ENCODE measurements around the gene PRMT7. TPM values are rescaled to one million over a fixed set of nuclear protein-coding genes. Genes with fewer than 3 reads are reported as not detected.

Gene PRMT7
- total and polyA plus RNA-seq, 2 experiments from 2014 or later: 56.6 to 110 TPM

GRCh38 chr16:68328860-68329390, 18.1 kb downstream of the PRMT7 start:
- Histone ChIP-seq H3K4me3 (no peak overlapping the region), H3K4me1 (ENCODE audit: low read depth) (peaks cover 12% of the 10 kb centered on the region), H3K27ac (no peak overlapping the region), H3K36me3 (peaks cover 9% of the 10 kb centered on the region), H3K9me3 (ENCODE audit: low read depth) (no peaks in the 10 kb centered on the region), H3K27me3 (no peaks in the 10 kb centered on the region)
- DNase-seq (ENCODE audit: low read depth in 1 of 2, low spot score in 1 of 2): no peak
- no peak for TF ChIP-seq CTCF (IDR thresholded peaks at IDR 0.05; ENCODE audit: low read depth, low read length)

- no peak for DNase-seq (ENCODE audit: low read depth in 1 of 2, low spot score in 1 of 2)
- Histone ChIP-seq H3K4me3 (no peak overlapping the region), H3K4me1 (ENCODE audit: low read depth) (peaks cover 12% of the 10 kb centered on the region), H3K36me3 (no peaks in the 10 kb centered on the region), H3K9me3 (ENCODE audit: low read depth) (no peaks in the 10 kb centered on the region), H3K27me3 (no peaks in the 10 kb centered on the region), H3K27ac (peak overlapping the region; percentile 83)
- no peak for TF ChIP-seq CTCF (IDR thresholded peaks at IDR 0.05; ENCODE audit: low read depth, low read length)
These were observed 21.1 kb downstream of the PRMT7 start for GRCh38 chr16:68331879-68332410.

GRCh38 chr16:68332411-68333121, 21.7 kb downstream of the PRMT7 start:
- no peaks in the 10 kb centered on the region for H3K9me3 ChIP-seq (ENCODE audit: low read depth)
- TF ChIP-seq CTCF (IDR thresholded peaks at IDR 0.05; ENCODE audit: low read depth, low read length): no peak
- peaks cover 12% of the 10 kb centered on the region for H3K4me1 ChIP-seq (ENCODE audit: low read depth)
- H3K4me3 ChIP-seq: no peak overlapping the region
- H3K27ac ChIP-seq: peak overlapping the region; percentile 83
- no peaks in the 10 kb centered on the region for H3K27me3 ChIP-seq
- DNase-seq (ENCODE audit: low read depth in 1 of 2, low spot score in 1 of 2): peak; percentile 14 to 52
- peaks cover 2% of the 10 kb centered on the region for H3K36me3 ChIP-seq

- Histone ChIP-seq H3K4me1 (ENCODE audit: low read depth) (peaks cover 12% of the 10 kb centered on the region), H3K9me3 (ENCODE audit: low read depth) (no peaks in the 10 kb centered on the region), H3K27me3 (no peaks in the 10 kb centered on the region), H3K4me3 (no peak overlapping the region), H3K27ac (no peak overlapping the region), H3K36me3 (peaks cover 22% of the 10 kb centered on the region)
- no peak for TF ChIP-seq CTCF (IDR thresholded peaks at IDR 0.05; ENCODE audit: low read depth, low read length)
- no peak for DNase-seq (ENCODE audit: low read depth in 1 of 2, low spot score in 1 of 2)
These were observed 24.4 kb downstream of the PRMT7 start for GRCh38 chr16:68335175-68335574.

- no peak for DNase-seq (ENCODE audit: low read depth in 1 of 2, low spot score in 1 of 2)
- no peak overlapping the region for H3K27ac ChIP-seq
- H3K4me3 ChIP-seq: no peak overlapping the region
- H3K27me3 ChIP-seq: no peaks in the 10 kb centered on the region
- TF ChIP-seq CTCF (IDR thresholded peaks at IDR 0.05; ENCODE audit: low read depth, low read length): no peak
- H3K9me3 ChIP-seq (ENCODE audit: low read depth): no peaks in the 10 kb centered on the region
- peaks cover 34% of the 10 kb centered on the region for H3K36me3 ChIP-seq
- H3K4me1 ChIP-seq (ENCODE audit: low read depth): no peaks in the 10 kb centered on the region
These were observed 27.7 kb downstream of the PRMT7 start for GRCh38 chr16:68338326-68339119.

Measured in cardiac muscle cell (in vitro differentiated cells and primary cell).